ENCODE results near the gene LINGO3. TPM values are rescaled to one million over a fixed set of nuclear protein-coding genes. Genes with fewer than 3 reads are reported as not detected.

LINGO3 gene
- total and polyA plus RNA-seq, 10 of the 15 experiments (the other 5 are each of a cell fraction or from before 2014, with no cell fraction given) = 0.09 to 2.0 (median 0.40) TPM; not detected in 5

DNA sequence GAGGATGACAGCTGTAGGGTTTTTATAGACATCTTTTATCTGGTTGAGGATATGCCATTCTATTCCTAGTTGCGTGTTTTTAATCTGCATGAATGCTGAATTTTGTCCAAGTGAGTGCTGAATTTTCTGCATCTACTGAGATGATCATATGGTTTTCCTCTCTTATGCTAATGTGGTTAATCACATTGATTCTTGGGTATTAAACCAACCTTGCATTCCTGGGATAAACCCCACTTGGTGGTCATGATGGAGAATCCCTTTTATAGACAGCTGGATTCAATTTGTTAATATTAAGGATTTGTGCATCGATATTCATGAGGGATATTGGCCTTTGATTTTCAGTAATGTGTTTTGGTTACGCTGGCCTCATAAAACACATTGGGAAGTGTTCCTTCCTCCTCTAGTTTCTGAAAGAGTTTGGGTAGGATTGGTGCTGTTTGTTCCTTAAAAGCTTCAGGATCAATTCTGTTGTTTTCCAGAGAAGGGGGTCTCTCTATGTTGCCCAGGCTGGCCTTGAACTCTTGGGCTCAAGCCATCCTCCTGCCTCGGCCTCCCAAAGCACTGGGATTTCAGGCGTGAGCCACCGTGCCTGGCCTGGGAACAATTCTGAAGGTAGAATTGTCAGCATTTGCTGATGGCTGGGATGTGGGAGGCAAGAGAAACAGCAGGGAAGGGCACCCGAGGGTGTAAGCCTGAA, 7.3 kb upstream of the LINGO3 start:
- ATAC-seq = no peak
- no peak overlapping the region for H2AFZ ChIP-seq (ENCODE audit: control insufficient read depth, low read depth, low read length)
- peak overlapping the region; percentile 5; the same call in 1 of the 2 replicates for H3K4me2 ChIP-seq (ENCODE audit: control insufficient read depth, insufficient read depth)
- H3K4me1 ChIP-seq (ENCODE audit: control insufficient read depth, insufficient read depth, low read length) = peaks cover 3% of the 10 kb centered on the region; the same call in 1 of the 2 replicates
- WGBS (ENCODE audit: insufficient coverage, insufficient replicate concordance, low lambda C conversion rate, missing lambda C conversion rate) = 77% methylated on average over 7 of the region's 7 CpGs
- no peak for FAIRE-seq
- BruUV-seq (replicated peaks) = no TSS peak
- no peaks in the 10 kb centered on the region for H3K36me3 ChIP-seq (ENCODE audit: control insufficient read depth in 2 of 2, insufficient read depth in 2 of 2, low read length in 1 of 2)
- H3K27me3 ChIP-seq (replicated peaks in 1 of 2; ENCODE audit: control insufficient read depth in 2 of 2, insufficient read depth in 2 of 2, low read length in 1 of 2) = no peaks in the 10 kb centered on the region; a peak in 1 of 4 replicates
- no peak overlapping the region for H3K27ac ChIP-seq (ENCODE audit: control insufficient read depth, insufficient read depth)
- ChIA-PET CTCF (interaction anchor here (0.6 to 2.8 kb wide), 11 partner anchors 13 to 478 kb away, joined by 3 to 11 read pairs (median 5); partner anchors contain the start of genes LSM7 and SPPL2B), SMC1A (ENCODE audit: uncharacterized antibody, unreplicated experiment) (interaction anchor here (0.9 to 2.2 kb wide), 5 partner anchors 44 to 160 kb away, joined by 3 to 14 read pairs (median 4); no protein-coding TSS in a partner anchor), POLR2A (interaction anchor here (0.5 to 1.4 kb wide), 4 partner anchors 13 to 159 kb away, joined by 3 to 4 read pairs (median 3); partner anchors contain the start of gene LSM7), RAD21 (ENCODE audit: unreplicated experiment) (interaction anchor here (1.9 kb wide), 1 partner anchor 160 kb away, joined by 5 read pairs; no protein-coding TSS in a partner anchor)
- H4K20me1 ChIP-seq (ENCODE audit: control insufficient read depth, insufficient read depth) = no peaks in the 10 kb centered on the region
- no peaks in the 10 kb centered on the region for H3K79me2 ChIP-seq (ENCODE audit: control insufficient read depth, insufficient read depth, low read length)
- H3K9me3 ChIP-seq (replicated peaks; ENCODE audit: control insufficient read depth, insufficient read depth, low read length) = peaks cover 6% of the 10 kb centered on the region; the same call in 1 of the 3 replicates
- in situ Hi-C loops (cut with MboI) (loop anchor here (5.0 kb wide), 1 partner anchor 83 kb away; no protein-coding TSS in a partner anchor), intact Hi-C loops (cut with micrococcal nuclease; ENCODE audit: unreplicated experiment) (no loop called here)
- no peak overlapping the region for H3K4me3 ChIP-seq
- H3K9ac ChIP-seq (ENCODE audit: control insufficient read depth, insufficient read depth, low read length) = no peak overlapping the region
- no peak for DNase-seq (ENCODE audit: low read depth, low spot score)
- no peak for TF ChIP-seq ZNF217 (IDR thresholded peaks at IDR 0.05)
- TF ChIP-seq ZBED1 (IDR thresholded peaks at IDR 0.05; ENCODE audit: borderline replicate concordance) = no peak
- TF ChIP-seq TCF7 (IDR thresholded peaks at IDR 0.05; ENCODE audit: borderline replicate concordance) = no peak
- no peak for TF ChIP-seq SUZ12 (IDR thresholded peaks at IDR 0.05; ENCODE audit: unreplicated experiment)
- no peak for TF ChIP-seq PML (IDR thresholded peaks at IDR 0.05; ENCODE audit: low read length)
- TF ChIP-seq E4F1 (IDR thresholded peaks at IDR 0.05; ENCODE audit: borderline replicate concordance, partially characterized antibody) = no peak
- TF ChIP-seq MTA3 (IDR thresholded peaks at IDR 0.05; ENCODE audit: borderline replicate concordance, low read length) = no peak
- TF ChIP-seq YY1 (IDR thresholded peaks at IDR 0.05; ENCODE audit: low read depth, low read length) = no peak
- TF ChIP-seq RCOR1 (conservative IDR thresholded peaks at IDR 0.05; ENCODE audit: low read depth, low read length) = no peak
- TF ChIP-seq SMAD1 (IDR thresholded peaks at IDR 0.05; ENCODE audit: low read depth, partially characterized antibody) = no peak
- TF ChIP-seq SRF (IDR thresholded peaks at IDR 0.05; ENCODE audit: low read depth in 2 of 2, low read length in 2 of 2) = no peak
- TF ChIP-seq IRF3 (IDR thresholded peaks at IDR 0.05) = no peak
- TF ChIP-seq CHD2 (IDR thresholded peaks at IDR 0.05; ENCODE audit: borderline replicate concordance, low read depth, low read length) = no peak
- no peak for TF ChIP-seq BACH1 (IDR thresholded peaks at IDR 0.05; ENCODE audit: borderline replicate concordance)

All from GM12878 (cell line).